GM23248 (cell line): ENCODE data around the gene CNTNAP5. TPM values are rescaled to one million over a fixed set of nuclear protein-coding genes. Genes with fewer than 3 reads are reported as not detected.

Experiments
- DNase-seq: peaks from one replicate; pipeline ENCODE4 v3.0.0-alpha.2; 2015
- H2AFZ ChIP-seq: fragments of 200-600 bp; sonication (generic); 2 replicates; pipeline ENCODE4 v1.6.1; 2016; ENCODE audit warnings: antibody characterized with exemption
- H3F3A ChIP-seq: fragments of 200-600 bp; sonication (generic); 2 replicates; pipeline ENCODE4 v1.6.1; 2016; ENCODE audit warnings: mild to moderate bottlenecking, antibody characterized with exemption, mixed run types; ENCODE audit not compliant: insufficient read depth
- H3K27ac ChIP-seq: fragments of 200-600 bp; sonication (generic); 2 replicates; pipeline ENCODE4 v1.5.1; 2016; ENCODE audit warnings: mild to moderate bottlenecking
- H3K27me3 ChIP-seq: fragments of 200-600 bp; sonication (generic); replicated peaks from 2 replicates; pipeline ENCODE4 v1.6.1; 2016; ENCODE audit warnings: mild to moderate bottlenecking; ENCODE audit not compliant: insufficient read depth
- H3K36me3 ChIP-seq: fragments of 200-600 bp; sonication (generic); 2 replicates; pipeline ENCODE4 v1.6.1; 2016; ENCODE audit warnings: low read depth, mild to moderate bottlenecking
- H3K4me1 ChIP-seq: fragments of 200-600 bp; sonication (generic); 2 replicates; pipeline ENCODE4 v1.6.1; 2016; ENCODE audit warnings: mild to moderate bottlenecking; ENCODE audit not compliant: insufficient read depth
- H3K4me2 ChIP-seq: fragments of 200-600 bp; sonication (generic); one replicate; pipeline ENCODE4 v1.6.1; 2016; ENCODE audit warnings: mild to moderate bottlenecking; ENCODE audit not compliant: unreplicated experiment
- H3K4me3 ChIP-seq: fragments of 200-600 bp; sonication (generic); 2 replicates; pipeline ENCODE4 v1.5.1; 2016; ENCODE audit warnings: mild to moderate bottlenecking
- H3K79me2 ChIP-seq: fragments of 200-600 bp; sonication (generic); 2 replicates; pipeline ENCODE4 v1.6.1; 2016; ENCODE audit warnings: mild to moderate bottlenecking; ENCODE audit not compliant: insufficient read depth
- H3K9ac ChIP-seq: fragments of 200-600 bp; sonication (generic); 2 replicates; pipeline ENCODE4 v1.6.1; 2016; ENCODE audit warnings: mild to moderate bottlenecking
- H3K9me2 ChIP-seq: fragments of 200-600 bp; sonication (generic); 2 replicates; pipeline ENCODE4 v1.6.1; 2016; ENCODE audit warnings: mixed run types, mild to moderate bottlenecking, moderate library complexity; ENCODE audit not compliant: insufficient read depth
- H3K9me3 ChIP-seq: fragments of 200-600 bp; sonication (generic); one replicate; pipeline ENCODE4 v1.6.1; 2017; ENCODE audit warnings: low read depth
- H4K20me1 ChIP-seq: fragments of 200-600 bp; sonication (generic); 2 replicates; pipeline ENCODE4 v1.6.0; 2016; ENCODE audit not compliant: insufficient read depth
- EZH2 ChIP-seq: fragments of 200-600 bp; sonication (generic); IDR thresholded peaks from 2 replicates; pipeline ENCODE4 v1.6.1; 2018; ENCODE audit warnings: antibody characterized with exemption, mild to moderate bottlenecking; ENCODE audit not compliant: insufficient read depth, poor library complexity, severe bottlenecking
- EZH2phosphoT487 ChIP-seq: fragments of 200-600 bp; sonication (generic); IDR thresholded peaks from 2 replicates; pipeline ENCODE4 v1.6.1; 2018; ENCODE audit warnings: antibody characterized with exemption, moderate library complexity, mild to moderate bottlenecking, low read depth; ENCODE audit not compliant: insufficient read depth
- WGBS, 2 experiments: methylation state at CpG; one replicate each; pipeline ENCODE4 v1.1.6; 2015 to 2017; ENCODE audit warnings: low lambda C conversion rate in 2 of 2, low coverage in 1 of 2; ENCODE audit errors: missing lambda C conversion rate in 2 of 2; 5-methylcytosine and 5-hydroxymethylcytosine counted together
- in situ Hi-C: fragments of 300-500 bp; cut with MboI; formaldehyde crosslinking; loops from 2 replicates; pipeline ENCODE4 v1.15.0; 2020
- polyA plus RNA-seq: library from polyadenylated mRNA; unstranded; fragments of >200 nt; fragmentation: Nextera tagmentation; extraction: Ambion mirVana; gene quantifications from 2 replicates; pipeline ENCODE4 v1.2.1, GENCODE V29; 2016
- total RNA-seq: library from RNA; depleted of rRNA; stranded (reverse); fragments of >200 nt; shearing (Covaris generic); gene quantifications from 2 replicates; pipeline ENCODE4 v1.2.3, GENCODE V29; 2014

Gene CNTNAP5
- total and polyA plus RNA-seq, 2 experiments from 2014 or later: not detected

- Histone ChIP-seq H3F3A (no peaks in the 10 kb centered on the region), H3K27ac (no peak overlapping the region), H3K9me2 (no peaks in the 10 kb centered on the region), H3K4me1 (no peaks in the 10 kb centered on the region), H4K20me1 (no peaks in the 10 kb centered on the region), H3K9me3 (no peaks in the 10 kb centered on the region), H3K79me2 (no peaks in the 10 kb centered on the region), H3K27me3 (no peaks in the 10 kb centered on the region), H3K4me3 (no peak overlapping the region), H3K9ac (no peak overlapping the region), H3K36me3 (no peaks in the 10 kb centered on the region), H2AFZ (no peak overlapping the region), H3K4me2 (no peak overlapping the region)
- WGBS, 2 experiments: 21 to 28% methylated on average over 1 of the region's 1 CpG
- no peak for DNase-seq
- in situ Hi-C loops: no loop called here
- no peak for TF ChIP-seq EZH2phosphoT487
- TF ChIP-seq EZH2: no peak
These were observed 97.3 kb downstream of the CNTNAP5 start for GRCh38 chr2:124122340-124122739.

GRCh38 chr2:124131276-124131675, 106.2 kb downstream of the CNTNAP5 start:
- Histone ChIP-seq H2AFZ (no peak overlapping the region), H3K36me3 (no peaks in the 10 kb centered on the region), H3K4me2 (no peak overlapping the region), H3K9me2 (no peaks in the 10 kb centered on the region), H3K9me3 (no peaks in the 10 kb centered on the region), H3K4me3 (no peak overlapping the region), H3K27me3 (no peaks in the 10 kb centered on the region), H3K4me1 (no peaks in the 10 kb centered on the region), H3K79me2 (no peaks in the 10 kb centered on the region), H3F3A (no peaks in the 10 kb centered on the region), H3K9ac (no peak overlapping the region), H4K20me1 (no peaks in the 10 kb centered on the region), H3K27ac (no peak overlapping the region)
- WGBS, 2 experiments: 21 to 25% methylated on average over 5 of the region's 5 CpGs
- in situ Hi-C loops: no loop called here
- TF ChIP-seq EZH2phosphoT487: no peak
- no peak for TF ChIP-seq EZH2
- DNase-seq: no peak

- Histone ChIP-seq H3K27ac (no peak overlapping the region), H4K20me1 (no peaks in the 10 kb centered on the region), H3K9ac (no peak overlapping the region), H3K79me2 (no peaks in the 10 kb centered on the region), H3K9me3 (no peaks in the 10 kb centered on the region), H3K4me3 (no peak overlapping the region), H3K27me3 (no peaks in the 10 kb centered on the region), H3K9me2 (no peaks in the 10 kb centered on the region), H3K4me1 (no peaks in the 10 kb centered on the region), H3F3A (no peaks in the 10 kb centered on the region), H3K4me2 (no peak overlapping the region), H3K36me3 (no peaks in the 10 kb centered on the region), H2AFZ (no peak overlapping the region)
- TF ChIP-seq EZH2phosphoT487 (no peak), EZH2 (no peak)
- in situ Hi-C loops: no loop called here
- WGBS, 2 experiments: 14 to 26% methylated on average over 1 of the region's 1 CpG
- no peak for DNase-seq
These were observed 111.0 kb downstream of the CNTNAP5 start for GRCh38 chr2:124136110-124136509.

- no peaks in the 10 kb centered on the region for H3K9me2 ChIP-seq
- H3K9ac ChIP-seq: no peak overlapping the region
- in situ Hi-C loops: no loop called here
- WGBS, 2 experiments: 24 to 29% methylated on average over 3 of the region's 3 CpGs
- H4K20me1 ChIP-seq: no peaks in the 10 kb centered on the region
- no peaks in the 10 kb centered on the region for H3K36me3 ChIP-seq
- no peaks in the 10 kb centered on the region for H3K4me1 ChIP-seq
- no peaks in the 10 kb centered on the region for H3K27me3 ChIP-seq
- no peaks in the 10 kb centered on the region for H3K9me3 ChIP-seq
- TF ChIP-seq EZH2 (no peak), EZH2phosphoT487 (no peak)
- no peak overlapping the region for H3K4me3 ChIP-seq
- DNase-seq: no peak
- H3K27ac ChIP-seq: no peak overlapping the region
- no peaks in the 10 kb centered on the region for H3K79me2 ChIP-seq
- H3F3A ChIP-seq: no peaks in the 10 kb centered on the region
- H3K4me2 ChIP-seq: no peak overlapping the region
- no peak overlapping the region for H2AFZ ChIP-seq
These were observed 113.0 kb downstream of the CNTNAP5 start for GRCh38 chr2:124138076-124138475.

- no peaks in the 10 kb centered on the region for H3K9me2 ChIP-seq
- H3K36me3 ChIP-seq: no peaks in the 10 kb centered on the region
These were observed 120.9 kb downstream of the CNTNAP5 start for GRCh38 chr2:124145982-124146381.

More at GRCh38 chr2:124145982-124146381, 120.9 kb downstream of the CNTNAP5 start:
- no peaks in the 10 kb centered on the region for H3K9me3 ChIP-seq
- no peak overlapping the region for H3K27ac ChIP-seq
- no peak for TF ChIP-seq EZH2
- no peak for TF ChIP-seq EZH2phosphoT487
- WGBS, 2 experiments: 35 to 45% methylated on average over 4 of the region's 4 CpGs
- no peak overlapping the region for H2AFZ ChIP-seq
- H3K4me2 ChIP-seq: no peak overlapping the region
- H3F3A ChIP-seq: no peaks in the 10 kb centered on the region
- H3K4me3 ChIP-seq: no peak overlapping the region
- no peak overlapping the region for H3K9ac ChIP-seq
- no peaks in the 10 kb centered on the region for H3K79me2 ChIP-seq
- H4K20me1 ChIP-seq: no peaks in the 10 kb centered on the region
- H3K4me1 ChIP-seq: no peaks in the 10 kb centered on the region
- no peaks in the 10 kb centered on the region for H3K27me3 ChIP-seq
- in situ Hi-C loops: no loop called here
- no peak for DNase-seq
